GM21825 (cell line): ENCODE results near the gene GAPDH.
"Not testable (repeated sequence)": the region's sequence is repeated elsewhere in the genome, so short reads cannot be mapped to it uniquely, and the experiment has no call there.

Experiments
- ATAC-seq: cut with Tn5 transposase; IDR thresholded peaks from one replicate; pipeline ENCODE4 v1.9.1; 2021; ENCODE audit warnings: mild to moderate bottlenecking, moderate library complexity; ENCODE audit not compliant: unreplicated experiment

The GAPDH gene

GRCh38 chr12:6558014-6558760 is 23.9 kb downstream of the GAPDH start:
- ATAC-seq, result not testable (repeated sequence)

DNA sequence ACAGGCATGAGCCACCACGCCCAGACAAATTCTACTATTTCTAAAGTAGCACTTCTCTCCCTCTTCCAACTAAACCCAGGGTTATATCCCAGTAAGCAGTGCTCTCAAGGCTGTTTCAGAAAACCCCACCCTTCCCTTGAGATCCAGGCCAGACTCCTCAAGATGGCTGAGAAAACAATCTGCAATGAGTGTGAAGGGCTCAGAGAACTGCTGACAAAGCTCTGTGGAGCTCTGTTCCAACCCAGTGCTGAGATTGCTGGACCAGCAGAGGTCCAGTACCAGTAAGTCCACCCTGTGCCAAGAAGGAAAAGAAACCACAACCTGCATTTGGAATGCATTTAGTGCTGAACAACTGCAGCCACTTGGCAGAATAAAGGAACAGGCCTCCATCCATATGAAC is 25.2 kb downstream of the GAPDH start:
- ATAC-seq, result no peak

DNA sequence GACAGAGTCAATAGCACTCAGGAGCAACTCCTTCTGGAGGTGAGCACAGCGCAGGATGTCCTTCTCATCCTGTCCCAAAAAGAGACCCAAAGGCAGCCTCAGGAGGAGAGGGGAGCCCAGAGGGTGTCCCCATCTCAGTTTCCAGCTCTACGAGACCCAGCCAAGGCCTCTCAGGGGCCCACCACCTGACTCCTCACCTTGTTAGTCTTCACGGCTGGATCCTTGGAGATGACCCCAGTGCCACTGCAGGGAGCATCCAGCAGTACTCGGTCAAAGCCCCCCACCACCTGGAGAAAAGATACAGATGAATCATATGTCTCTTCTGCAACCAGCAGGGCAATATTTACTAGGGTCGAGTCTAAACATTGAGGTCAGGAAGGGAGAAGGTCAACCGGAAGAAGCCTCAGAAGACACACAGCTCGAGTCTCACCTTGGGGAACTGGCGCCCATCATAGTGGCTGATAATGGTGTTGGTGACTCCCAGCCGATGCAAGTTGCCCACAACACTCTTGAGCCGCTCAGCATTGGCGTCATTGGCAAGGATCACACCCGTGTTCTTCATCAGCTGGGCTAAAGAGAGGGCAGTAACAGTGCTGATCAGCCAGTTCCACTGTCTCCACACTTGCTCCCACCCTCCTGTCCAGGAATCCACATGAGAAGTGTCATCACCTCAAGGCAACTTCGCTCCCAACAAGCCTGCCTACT is 26.3 kb downstream of the GAPDH start:
- ATAC-seq, result no peak

GRCh38 chr12:6562881-6563280 is 28.6 kb downstream of the GAPDH start:
- ATAC-seq, result no peak

DNA sequence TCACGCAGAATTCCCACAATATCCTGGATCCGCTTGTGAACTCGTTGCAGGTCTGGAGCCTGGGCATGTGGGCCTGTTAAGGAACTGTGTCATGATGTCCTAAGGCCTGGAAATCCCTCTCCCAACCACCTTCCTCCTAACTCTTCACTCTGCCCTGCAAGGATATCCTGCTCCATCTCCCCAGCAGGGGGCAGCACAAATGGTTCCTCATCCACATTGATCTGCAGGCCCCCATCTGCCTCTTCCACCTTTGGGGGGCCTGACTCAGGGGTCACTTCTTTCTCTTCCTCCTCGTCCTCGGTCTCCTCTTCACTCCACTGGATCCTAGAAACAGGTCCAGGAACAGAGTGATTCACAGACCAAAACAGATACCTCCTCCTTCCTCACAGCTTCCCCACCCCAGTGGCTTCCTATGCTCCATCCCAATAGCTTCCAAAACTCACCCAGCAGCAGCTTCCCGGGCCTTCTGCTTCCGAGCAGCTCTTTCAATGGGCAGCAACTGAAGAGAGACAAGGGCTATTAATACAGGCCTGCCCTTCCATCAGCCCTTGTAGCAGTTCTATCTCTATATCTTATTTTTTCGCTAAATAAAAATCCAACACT is 29.2 kb downstream of the GAPDH start:
- no peak for ATAC-seq

DNA sequence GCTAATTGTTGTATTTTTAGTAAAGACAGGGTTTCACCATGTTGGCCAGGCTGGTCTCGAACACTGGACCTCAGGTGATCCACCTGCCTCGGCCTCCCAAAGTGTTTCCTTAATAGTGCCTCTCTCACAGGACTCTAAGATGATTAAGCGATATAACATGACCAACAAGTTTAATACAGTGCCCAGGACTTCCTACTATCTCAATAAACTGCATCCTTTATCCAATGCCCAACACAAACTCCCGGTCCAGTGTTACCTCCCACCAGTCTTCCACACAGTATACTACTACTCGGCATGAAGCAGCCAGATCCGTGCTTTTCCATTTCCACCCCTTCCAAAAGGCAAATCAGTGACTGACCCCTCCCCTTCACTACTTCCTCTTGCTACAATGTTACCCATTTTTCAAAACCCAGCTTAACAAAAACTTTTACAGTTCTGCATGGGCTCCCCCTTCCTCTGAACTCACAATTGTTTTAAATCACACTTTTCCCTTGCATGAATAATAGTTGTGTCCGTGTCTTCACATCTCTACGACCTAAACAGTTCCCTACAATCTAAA is 32.9 kb downstream of the GAPDH start:
- ATAC-seq, result no peak

DNA sequence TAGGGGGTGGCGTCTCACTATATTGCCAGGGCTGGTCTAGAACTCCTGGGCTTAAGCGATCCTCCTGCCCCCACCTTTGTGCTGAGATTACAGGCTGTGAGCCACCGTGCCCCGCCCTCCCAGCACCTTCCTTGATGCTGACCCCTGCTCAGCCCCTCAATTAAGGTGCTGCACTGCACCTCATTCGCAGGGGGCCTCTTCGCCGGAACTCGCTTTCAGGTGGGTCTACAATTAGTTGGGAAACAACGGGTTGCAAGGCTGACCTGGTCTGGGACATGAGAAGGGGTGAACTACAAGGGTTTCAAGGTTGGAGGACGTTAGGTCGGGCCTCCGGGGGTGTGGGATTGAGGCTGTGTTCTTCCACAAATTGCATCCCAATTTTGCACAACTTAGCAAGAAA is 35.0 kb downstream of the GAPDH start:
- no peak for ATAC-seq

- no peak for ATAC-seq
Measured at GRCh38 chr12:6569786-6570185, 35.5 kb downstream of the GAPDH start.

GRCh38 chr12:6570264-6570887 is 36.1 kb downstream of the GAPDH start:
- ATAC-seq, result no peak

DNA sequence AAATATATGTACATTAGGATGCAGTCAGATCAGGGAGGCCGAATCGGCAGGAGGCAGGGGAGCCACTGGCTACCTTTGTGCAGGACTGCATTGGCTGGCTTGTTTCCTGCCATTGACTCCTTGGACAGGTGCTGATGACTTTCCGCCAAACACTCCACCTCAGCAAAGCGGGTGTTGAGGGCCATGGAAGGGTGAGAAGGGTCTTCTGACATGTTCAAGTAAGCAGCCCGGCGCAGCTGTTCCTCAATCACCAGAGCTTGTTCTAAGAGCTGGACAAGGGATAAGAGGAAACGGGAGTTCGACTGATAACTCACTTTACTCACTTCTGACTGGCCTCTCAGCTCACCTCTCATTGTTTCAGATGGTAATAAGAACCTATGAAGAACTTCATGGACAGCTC is 38.7 kb downstream of the GAPDH start:
- ATAC-seq, result no peak

DNA sequence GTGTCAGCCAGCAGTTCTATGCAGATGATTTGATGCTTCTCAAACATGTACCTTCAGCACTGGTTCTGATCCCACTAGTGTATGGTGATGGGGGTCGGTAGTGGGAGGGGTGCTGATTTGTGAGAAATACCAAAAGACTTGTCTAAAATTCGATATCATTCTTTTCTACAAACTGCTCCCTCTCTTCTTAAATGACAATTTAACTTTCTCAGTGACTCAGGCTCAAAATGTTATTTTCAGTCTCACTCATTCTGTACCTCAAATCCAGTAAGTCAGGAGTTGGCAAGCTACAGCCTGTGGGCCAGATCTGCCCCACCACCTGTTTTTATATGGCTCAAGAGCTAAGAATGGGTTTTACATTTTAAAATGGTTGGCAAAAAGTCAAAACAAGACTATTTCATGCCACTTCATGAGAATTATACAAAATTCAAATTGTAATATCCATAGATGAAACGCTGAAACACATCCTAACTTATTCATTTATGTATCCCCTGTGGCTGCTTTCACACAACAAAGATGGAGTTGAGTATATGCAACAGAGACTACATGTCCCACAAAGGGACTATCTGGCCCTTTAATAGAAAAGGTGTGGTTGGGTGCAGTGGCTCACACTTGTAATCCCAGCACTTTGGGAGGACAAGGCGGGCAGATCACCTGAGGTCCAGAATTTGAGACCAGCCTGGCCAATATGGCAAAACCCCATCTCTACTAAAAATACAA is 40.4 kb downstream of the GAPDH start:
- no peak for ATAC-seq

DNA sequence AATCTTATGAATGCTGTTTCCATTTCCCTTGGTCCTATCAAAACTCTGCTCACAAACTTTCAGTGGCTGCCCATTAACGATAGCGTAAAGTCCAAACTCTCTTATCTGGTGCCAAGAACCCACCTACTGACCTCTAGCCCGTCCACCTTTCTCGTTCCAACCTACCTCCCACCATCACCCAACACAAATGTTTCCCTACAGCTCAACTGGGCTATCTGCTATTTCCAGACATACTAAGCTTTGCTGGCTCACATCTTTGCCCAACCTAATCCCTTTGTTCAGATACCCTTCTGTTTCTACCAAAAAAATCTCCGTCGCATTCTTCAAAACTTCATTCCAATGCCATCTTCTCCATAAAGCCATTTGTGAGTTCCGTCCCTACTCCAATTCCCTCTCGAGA is 41.3 kb downstream of the GAPDH start:
- no peak for ATAC-seq

GRCh38 chr12:6582196-6582595 is 47.9 kb downstream of the GAPDH start:
- no peak for ATAC-seq

DNA sequence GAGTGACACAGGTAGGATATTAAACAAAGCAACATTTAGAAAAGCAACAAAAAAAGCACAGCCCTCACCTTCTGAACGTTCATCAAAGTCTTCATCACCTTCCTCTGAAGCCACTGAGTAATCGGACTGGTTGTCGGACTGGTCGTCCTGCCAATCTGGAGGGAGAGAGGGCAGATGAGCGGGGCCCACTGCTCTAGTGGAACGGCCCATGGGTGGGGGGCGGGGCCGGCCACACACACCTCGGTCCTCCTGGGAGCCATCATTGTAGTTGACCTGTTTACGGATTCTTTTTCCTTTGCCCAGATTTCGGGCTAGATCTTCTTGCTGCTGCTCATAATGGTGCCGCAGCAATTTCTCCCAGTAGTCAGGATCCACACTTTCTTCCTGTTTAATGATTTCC is 48.6 kb downstream of the GAPDH start:
- no peak for ATAC-seq

GRCh38 chr12:6584293-6584692 is 50.0 kb downstream of the GAPDH start:
- no peak for ATAC-seq

GRCh38 chr12:6586569-6586968 is 52.3 kb downstream of the GAPDH start:
- not testable (repeated sequence) for ATAC-seq
